RWPE1 (cell line): ENCODE measurements around the gene METTL27.
A peak's percentile ranks its signal among the peaks of the same experiment; 100 is the strongest.

Experiments
- CTCF ChIA-PET: fragments of 350-600 bp; sonication (Branson Sonifier 250); formaldehyde crosslinking; extraction: SDS; loops from one replicate; lab custom pipeline; 2021; lab: Yijun Ruan, JAX
- POLR2A ChIA-PET: fragments of 400-600 bp; formaldehyde crosslinking; extraction: SDS; loops from one replicate; lab custom pipeline; 2020; ENCODE audit warnings: antibody characterized with exemption; ENCODE audit not compliant: low non-redundant PET; lab: Yijun Ruan, JAX
- DNase-seq: peaks from one replicate; pipeline ENCODE4 v3.0.0; 2012; ENCODE audit warnings: low spot score
- H3K27ac ChIP-seq: fragments of 450-650 bp; 2 replicates; pipeline ENCODE4 v1.5.1; 2017
- TF ChIP-seq, protein P1 (sequence below): fragments of 450-650 bp; conservative IDR thresholded peaks from 2 replicates; pipeline ENCODE4 v1.5.1; 2017; ENCODE audit warnings: low read depth, mild to moderate bottlenecking

Gene METTL27

DNA sequence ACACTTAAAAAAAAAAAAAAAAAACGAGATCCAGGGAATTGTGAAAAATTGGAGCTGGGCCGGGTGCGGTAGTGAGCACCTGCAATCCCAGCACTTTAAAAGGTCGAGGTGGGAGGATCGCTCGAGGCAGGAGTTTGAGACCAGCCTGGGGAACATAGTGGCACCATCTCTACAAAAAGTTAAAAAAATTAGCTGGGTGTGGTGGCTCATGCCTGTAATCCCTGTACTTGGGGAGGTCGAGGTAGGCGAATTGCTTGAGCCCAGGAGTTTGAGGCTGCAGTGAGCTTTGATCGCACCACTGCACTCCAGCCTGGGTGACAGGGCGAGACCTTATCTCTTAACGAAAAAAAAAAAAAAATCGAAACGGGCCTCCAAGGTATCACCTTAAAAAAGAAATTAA, 9.5 kb downstream of the METTL27 start:
- TF ChIP-seq, protein P1, sequence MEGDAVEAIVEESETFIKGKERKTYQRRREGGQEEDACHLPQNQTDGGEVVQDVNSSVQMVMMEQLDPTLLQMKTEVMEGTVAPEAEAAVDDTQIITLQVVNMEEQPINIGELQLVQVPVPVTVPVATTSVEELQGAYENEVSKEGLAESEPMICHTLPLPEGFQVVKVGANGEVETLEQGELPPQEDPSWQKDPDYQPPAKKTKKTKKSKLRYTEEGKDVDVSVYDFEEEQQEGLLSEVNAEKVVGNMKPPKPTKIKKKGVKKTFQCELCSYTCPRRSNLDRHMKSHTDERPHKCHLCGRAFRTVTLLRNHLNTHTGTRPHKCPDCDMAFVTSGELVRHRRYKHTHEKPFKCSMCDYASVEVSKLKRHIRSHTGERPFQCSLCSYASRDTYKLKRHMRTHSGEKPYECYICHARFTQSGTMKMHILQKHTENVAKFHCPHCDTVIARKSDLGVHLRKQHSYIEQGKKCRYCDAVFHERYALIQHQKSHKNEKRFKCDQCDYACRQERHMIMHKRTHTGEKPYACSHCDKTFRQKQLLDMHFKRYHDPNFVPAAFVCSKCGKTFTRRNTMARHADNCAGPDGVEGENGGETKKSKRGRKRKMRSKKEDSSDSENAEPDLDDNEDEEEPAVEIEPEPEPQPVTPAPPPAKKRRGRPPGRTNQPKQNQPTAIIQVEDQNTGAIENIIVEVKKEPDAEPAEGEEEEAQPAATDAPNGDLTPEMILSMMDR: no peak
- CTCF ChIA-PET: interaction anchor here (0.6 to 1.2 kb wide), 5 partner anchors 18 to 98 kb away, joined by 3 to 6 read pairs (median 4); no protein-coding TSS in a partner anchor
- peak overlapping the region; percentile 52 for H3K27ac ChIP-seq
- no peak for DNase-seq
- POLR2A ChIA-PET: interaction anchor here (0.6 to 1.5 kb wide), 2 partner anchors 10 to 212 kb away, joined by 6 to 8 read pairs; no protein-coding TSS in a partner anchor

DNA sequence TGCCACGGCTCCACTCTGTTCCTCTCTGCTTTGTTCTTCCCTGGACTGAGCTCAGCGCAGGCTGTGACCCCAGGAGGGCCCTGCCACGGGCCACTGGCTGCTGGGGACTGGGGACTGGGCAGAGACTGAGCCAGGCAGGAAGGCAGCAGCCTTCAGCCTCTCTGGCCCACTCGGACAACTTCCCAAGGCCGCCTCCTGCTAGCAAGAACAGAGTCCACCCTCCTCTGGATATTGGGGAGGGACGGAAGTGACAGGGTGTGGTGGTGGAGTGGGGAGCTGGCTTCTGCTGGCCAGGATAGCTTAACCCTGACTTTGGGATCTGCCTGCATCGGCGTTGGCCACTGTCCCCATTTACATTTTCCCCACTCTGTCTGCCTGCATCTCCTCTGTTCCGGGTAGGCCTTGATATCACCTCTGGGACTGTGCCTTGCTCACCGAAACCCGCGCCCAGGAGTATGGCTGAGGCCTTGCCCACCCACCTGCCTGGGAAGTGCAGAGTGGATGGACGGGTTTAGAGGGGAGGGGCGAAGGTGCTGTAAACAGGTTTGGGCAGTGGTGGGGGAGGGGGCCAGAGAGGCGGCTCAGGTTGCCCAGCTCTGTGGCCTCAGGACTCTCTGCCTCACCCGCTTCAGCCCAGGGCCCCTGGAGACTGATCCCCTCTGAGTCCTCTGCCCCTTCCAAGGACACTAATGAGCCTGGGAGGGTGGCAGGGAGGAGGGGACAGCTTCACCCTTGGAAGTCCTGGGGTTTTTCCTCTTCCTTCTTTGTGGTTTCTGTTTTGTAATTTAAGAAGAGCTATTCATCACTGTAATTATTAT, 10.3 kb downstream of the METTL27 start:
- ChIA-PET CTCF (interaction anchor here (0.6 to 1.2 kb wide), 6 partner anchors 19 to 98 kb away, joined by 3 to 4 read pairs (median 4); no protein-coding TSS in a partner anchor), POLR2A (interaction anchor here (0.6 to 1.5 kb wide), 4 partner anchors 10 to 22 kb away, joined by 3 to 8 read pairs (median 4); no protein-coding TSS in a partner anchor)
- peak overlapping the region; percentile 52 for H3K27ac ChIP-seq
- TF ChIP-seq, protein P1: no peak
- peak; percentile 74 for DNase-seq

DNA sequence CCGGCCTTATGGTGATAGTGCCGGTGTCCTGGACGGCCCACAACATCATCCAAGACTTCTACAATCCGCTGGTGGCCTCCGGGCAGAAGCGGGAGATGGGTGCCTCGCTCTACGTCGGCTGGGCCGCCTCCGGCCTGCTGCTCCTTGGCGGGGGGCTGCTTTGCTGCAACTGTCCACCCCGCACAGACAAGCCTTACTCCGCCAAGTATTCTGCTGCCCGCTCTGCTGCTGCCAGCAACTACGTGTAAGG, 10.8 kb downstream of the METTL27 start:
- TF ChIP-seq, protein P1: no peak
- POLR2A ChIA-PET: interaction anchor here (0.6 to 1.1 kb wide), 3 partner anchors 9 to 22 kb away, joined by 3 to 4 read pairs (median 3); no protein-coding TSS in a partner anchor
- CTCF ChIA-PET: interaction anchor here (0.6 to 1.2 kb wide), 2 partner anchors 25 kb away, joined by 3 to 4 read pairs; no protein-coding TSS in a partner anchor
- H3K27ac ChIP-seq: peak overlapping the region; percentile 52
- DNase-seq: no peak

DNA sequence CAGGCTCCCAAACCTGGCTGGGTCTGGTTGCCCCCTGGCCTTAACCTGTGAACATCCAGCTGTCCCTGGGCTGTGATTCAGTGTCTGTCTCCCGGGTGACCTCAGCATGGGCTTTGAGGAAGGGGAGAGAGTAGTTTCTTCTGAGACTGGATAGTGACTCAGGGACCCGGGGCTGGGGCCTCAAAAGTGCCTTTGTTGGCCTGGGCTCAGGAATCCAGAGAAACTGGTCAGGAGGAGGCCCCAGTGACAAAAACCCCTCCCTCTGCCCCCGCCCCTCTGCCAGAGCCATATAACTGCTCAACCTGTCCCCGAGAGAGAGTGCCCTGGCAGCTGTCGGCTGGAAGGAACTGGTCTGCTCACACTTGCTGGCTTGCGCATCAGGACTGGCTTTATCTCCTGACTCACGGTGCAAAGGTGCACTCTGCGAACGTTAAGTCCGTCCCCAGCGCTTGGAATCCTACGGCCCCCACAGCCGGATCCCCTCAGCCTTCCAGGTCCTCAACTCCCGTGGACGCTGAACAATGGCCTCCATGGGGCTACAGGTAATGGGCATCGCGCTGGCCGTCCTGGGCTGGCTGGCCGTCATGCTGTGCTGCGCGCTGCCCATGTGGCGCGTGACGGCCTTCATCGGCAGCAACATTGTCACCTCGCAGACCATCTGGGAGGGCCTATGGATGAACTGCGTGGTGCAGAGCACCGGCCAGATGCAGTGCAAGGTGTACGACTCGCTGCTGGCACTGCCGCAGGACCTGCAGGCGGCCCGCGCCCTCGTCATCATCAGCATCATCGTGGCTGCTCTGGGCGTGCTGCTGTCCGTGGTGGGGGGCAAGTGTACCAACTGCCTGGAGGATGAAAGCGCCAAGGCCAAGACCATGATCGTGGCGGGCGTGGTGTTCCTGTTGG, 11.4 kb downstream of the METTL27 start, which contains the start of gene CLDN4:
TSS of gene CLDN4 (plus strand) at position 316 of the 903 bp plus-strand sequence. CDS start at position 522, 206 bp downstream.
- peak within 1 kb of the TSS; percentile 52 for H3K27ac ChIP-seq
- CTCF ChIA-PET: interaction anchor here (0.6 to 1.2 kb wide), 2 partner anchors 25 to 94 kb away, joined by 3 to 4 read pairs; no protein-coding TSS in a partner anchor
- TF ChIP-seq, protein P1: no peak
- POLR2A ChIA-PET: interaction anchor here (0.6 kb wide), 1 partner anchor 21 kb away, joined by 4 read pairs; no protein-coding TSS in a partner anchor
- DNase-seq: peak; percentile 38

DNA sequence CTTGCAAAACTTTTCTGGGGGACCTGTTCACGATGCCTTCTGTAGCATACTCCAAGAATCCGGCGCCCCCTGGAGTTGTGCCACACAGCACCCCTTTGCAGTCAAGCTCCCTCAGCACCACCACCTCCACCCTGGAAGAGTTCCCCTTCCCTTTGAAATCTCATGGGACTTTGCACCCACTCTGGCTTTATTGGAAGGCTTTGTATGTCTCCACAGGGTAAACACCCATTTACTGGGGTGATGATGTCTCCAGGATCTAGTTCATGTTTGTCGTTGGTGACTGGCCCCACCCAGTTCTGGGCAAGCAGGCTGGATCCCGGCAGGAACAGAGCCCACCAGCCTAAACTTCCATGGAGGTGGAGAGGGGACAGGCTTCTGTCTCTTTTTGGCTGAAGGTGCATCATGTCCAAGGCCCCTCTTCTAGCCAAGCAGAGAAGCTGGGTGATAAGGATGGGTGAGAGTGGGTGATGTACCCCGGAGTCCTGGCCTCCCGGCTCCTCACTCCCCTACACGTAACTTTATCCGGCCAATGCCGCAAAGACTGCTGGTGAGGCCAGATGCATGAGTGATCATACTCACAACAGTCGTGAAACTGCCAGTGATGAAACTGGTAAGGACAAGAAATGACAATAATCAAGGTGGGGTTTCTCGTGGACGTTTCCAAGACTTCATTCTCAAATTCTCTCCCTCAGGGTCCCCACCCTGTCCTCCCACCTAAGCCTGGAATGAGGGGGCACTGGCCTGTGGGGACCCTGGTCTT, 12.2 kb downstream of the METTL27 start:
- CTCF ChIA-PET: interaction anchor here (0.6 kb wide), 1 partner anchor 93 kb away, joined by 3 read pairs; no protein-coding TSS in a partner anchor
- H3K27ac ChIP-seq: no peak overlapping the region
- TF ChIP-seq, protein P1: no peak
- DNase-seq: no peak
- POLR2A ChIA-PET: interaction anchor here (0.6 kb wide), 1 partner anchor 92 kb away, joined by 3 read pairs; the partner anchor contains the start of gene ABHD11
